Smooth muscle cell (in vitro differentiated cells): ENCODE results near the gene FGD1. TPM values are rescaled to one million over a fixed set of nuclear protein-coding genes. Genes with fewer than 3 reads are reported as not detected.

Source experiments
- polyA plus RNA-seq: library from polyadenylated mRNA; unstranded; fragments of >200 nt; fragmentation: Nextera tagmentation; extraction: Ambion mirVana; gene quantifications from 2 replicates; pipeline ENCODE4 v1.2.1, GENCODE V29; 2016
- total RNA-seq: library from RNA; depleted of rRNA; stranded (reverse); fragments of >200 nt; gene quantifications from 2 replicates; pipeline ENCODE4 v1.2.3, GENCODE V29; 2014

FGD1 gene
- total and polyA plus RNA-seq, 2 experiments from 2014 or later: 10.8 to 23.5 TPM

Other genes starting within 250 kb of the FGD1 start
- gene WNK3, start 138.2 kb downstream of the FGD1 start, total RNA-seq: 5.4 and 6.7 TPM in 2 replicates
- gene WNK3, start 138.2 kb downstream of the FGD1 start, polyA plus RNA-seq: 3.3 and 3.6 TPM in 2 replicates
- 9.7 and 13.4 TPM in 2 replicates for gene TSR2, start 55.8 kb downstream of the FGD1 start, total RNA-seq
- gene TSR2, start 55.8 kb downstream of the FGD1 start, polyA plus RNA-seq: 40.0 and 48.4 TPM in 2 replicates
- gene GNL3L, start 34.0 kb upstream of the FGD1 start, total RNA-seq: 17.5 and 20.0 TPM in 2 replicates
- 4.3 and 7.8 TPM in 2 replicates for gene GNL3L, start 34.0 kb upstream of the FGD1 start, polyA plus RNA-seq